ENCODE data around the gene GPS2.

DNA sequence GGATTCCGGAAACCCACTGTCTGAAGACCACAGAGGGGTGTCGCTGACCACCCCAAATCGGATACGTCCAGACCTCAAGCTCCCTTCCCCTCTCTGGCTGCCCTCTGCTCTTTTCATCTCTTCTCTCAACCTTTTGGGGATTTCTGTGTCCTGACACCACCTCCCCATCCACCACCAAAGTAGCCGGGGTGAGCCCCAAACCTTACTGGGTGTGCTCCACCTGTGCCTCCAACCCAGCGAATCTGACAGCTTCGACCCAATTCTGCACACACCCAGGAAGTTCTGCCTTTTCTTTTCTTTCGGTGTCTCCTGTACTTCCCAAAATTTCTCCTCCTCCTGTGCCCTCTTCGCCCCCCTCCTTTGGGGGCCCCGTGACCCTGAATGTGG is 37.3 kb upstream of the GPS2 start:
- TF ChIP-seq, protein P1, sequence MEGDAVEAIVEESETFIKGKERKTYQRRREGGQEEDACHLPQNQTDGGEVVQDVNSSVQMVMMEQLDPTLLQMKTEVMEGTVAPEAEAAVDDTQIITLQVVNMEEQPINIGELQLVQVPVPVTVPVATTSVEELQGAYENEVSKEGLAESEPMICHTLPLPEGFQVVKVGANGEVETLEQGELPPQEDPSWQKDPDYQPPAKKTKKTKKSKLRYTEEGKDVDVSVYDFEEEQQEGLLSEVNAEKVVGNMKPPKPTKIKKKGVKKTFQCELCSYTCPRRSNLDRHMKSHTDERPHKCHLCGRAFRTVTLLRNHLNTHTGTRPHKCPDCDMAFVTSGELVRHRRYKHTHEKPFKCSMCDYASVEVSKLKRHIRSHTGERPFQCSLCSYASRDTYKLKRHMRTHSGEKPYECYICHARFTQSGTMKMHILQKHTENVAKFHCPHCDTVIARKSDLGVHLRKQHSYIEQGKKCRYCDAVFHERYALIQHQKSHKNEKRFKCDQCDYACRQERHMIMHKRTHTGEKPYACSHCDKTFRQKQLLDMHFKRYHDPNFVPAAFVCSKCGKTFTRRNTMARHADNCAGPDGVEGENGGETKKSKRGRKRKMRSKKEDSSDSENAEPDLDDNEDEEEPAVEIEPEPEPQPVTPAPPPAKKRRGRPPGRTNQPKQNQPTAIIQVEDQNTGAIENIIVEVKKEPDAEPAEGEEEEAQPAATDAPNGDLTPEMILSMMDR (IDR thresholded peaks at IDR 0.05), result peak in 2 of 6 experiments; percentile 44 to 53
- TF ChIP-seq POLR2A (IDR thresholded peaks at IDR 0.05), result no peak
